Cardiac fibroblast (primary cell): ENCODE results near the gene CRISP3.
"Not testable (repeated sequence)": the region's sequence is repeated elsewhere in the genome, so short reads cannot be mapped to it uniquely, and the experiment has no call there.

Experiments used
- DNase-seq, 2 donors: peaks; one replicate each; pipeline versions ENCODE4 v3.0.0 to v3.0.0-alpha.2; 2010; ENCODE audit warnings: low read depth in 2 of 2
- H3K4me3 ChIP-seq, 2 donors: replicated peaks in 1 of 2; 1 replicate in 1 of 2; 2 replicates in 1 of 2; pipeline ENCODE4 v1.5.1; 2011; ENCODE audit warnings: low read depth in 2 of 2, low read length in 2 of 2, mild to moderate bottlenecking in 2 of 2, moderate library complexity in 1 of 2
- TF ChIP-seq, protein P1 (sequence below): IDR thresholded peaks from one replicate; pipeline ENCODE4 v1.5.1; 2011; ENCODE audit warnings: low read depth, mild to moderate bottlenecking, low read length, inconsistent platforms

Gene CRISP3

DNA sequence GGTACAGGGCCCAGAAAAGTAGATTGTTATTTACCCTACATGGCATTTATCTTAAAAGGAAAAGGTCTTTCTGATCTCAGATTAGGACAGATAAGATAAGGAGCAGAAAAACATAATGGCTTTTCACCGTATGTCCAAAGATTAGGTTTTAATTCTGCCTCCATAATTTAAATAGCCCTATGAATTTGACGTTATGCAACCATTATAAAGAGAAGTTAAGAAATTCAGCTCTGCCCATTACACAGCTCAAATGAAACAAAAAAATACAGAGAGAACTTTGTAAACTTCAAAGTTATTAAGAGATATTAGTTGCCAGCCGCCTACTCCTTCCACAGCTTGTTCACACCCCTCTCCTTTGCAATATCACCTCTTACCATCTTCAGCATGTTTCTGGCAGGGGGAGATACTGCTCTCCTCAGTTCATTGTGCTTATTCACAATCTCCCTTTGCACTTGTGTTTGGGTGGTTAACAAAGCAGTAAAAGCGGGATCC lies 8.1 kb downstream of the CRISP3 start:
- no peak overlapping the region for H3K4me3 ChIP-seq
- no peak for DNase-seq
- TF ChIP-seq, protein P1, sequence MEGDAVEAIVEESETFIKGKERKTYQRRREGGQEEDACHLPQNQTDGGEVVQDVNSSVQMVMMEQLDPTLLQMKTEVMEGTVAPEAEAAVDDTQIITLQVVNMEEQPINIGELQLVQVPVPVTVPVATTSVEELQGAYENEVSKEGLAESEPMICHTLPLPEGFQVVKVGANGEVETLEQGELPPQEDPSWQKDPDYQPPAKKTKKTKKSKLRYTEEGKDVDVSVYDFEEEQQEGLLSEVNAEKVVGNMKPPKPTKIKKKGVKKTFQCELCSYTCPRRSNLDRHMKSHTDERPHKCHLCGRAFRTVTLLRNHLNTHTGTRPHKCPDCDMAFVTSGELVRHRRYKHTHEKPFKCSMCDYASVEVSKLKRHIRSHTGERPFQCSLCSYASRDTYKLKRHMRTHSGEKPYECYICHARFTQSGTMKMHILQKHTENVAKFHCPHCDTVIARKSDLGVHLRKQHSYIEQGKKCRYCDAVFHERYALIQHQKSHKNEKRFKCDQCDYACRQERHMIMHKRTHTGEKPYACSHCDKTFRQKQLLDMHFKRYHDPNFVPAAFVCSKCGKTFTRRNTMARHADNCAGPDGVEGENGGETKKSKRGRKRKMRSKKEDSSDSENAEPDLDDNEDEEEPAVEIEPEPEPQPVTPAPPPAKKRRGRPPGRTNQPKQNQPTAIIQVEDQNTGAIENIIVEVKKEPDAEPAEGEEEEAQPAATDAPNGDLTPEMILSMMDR: no peak

DNA sequence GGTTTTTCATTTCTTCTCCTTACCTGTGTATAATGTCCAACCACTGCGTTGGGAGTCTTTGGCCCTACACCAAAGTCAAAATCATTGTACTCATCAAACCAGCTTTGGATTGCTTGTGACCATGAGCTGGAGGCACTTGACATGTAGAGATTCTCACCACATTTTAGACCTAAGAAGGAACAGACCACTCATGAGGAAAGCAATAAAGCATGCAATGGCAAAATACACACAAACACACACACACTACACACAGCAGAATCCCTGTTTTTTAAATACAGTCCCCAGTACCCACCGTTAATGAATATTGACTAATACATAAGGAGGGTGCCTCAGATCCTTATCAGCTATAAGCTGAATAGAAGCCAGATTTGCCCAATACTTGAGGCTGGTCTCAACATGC lies 10.5 kb downstream of the CRISP3 start:
- H3K4me3 ChIP-seq: no peak overlapping the region
- no peak for DNase-seq
- TF ChIP-seq, protein P1: no peak

DNA sequence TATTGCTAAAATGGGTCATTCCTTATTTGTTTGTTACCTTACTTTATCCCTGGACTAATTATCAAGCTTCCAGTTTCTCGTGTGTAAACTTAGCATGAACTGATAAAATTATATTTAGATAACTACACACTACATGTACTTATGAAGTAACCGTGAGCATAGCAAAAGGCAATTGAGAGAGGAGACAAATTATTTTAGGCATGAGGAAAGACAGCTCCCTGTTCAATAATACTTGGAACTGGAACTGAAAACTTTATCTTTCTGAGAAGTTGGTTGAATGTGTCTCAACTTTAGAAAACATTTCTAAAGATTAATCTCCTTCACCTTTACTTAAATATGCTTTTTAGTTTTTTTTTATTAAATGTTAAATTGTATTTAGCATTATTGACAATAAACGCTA lies 11.4 kb downstream of the CRISP3 start:
- TF ChIP-seq, protein P1: no peak
- no peak overlapping the region for H3K4me3 ChIP-seq
- no peak for DNase-seq

DNA sequence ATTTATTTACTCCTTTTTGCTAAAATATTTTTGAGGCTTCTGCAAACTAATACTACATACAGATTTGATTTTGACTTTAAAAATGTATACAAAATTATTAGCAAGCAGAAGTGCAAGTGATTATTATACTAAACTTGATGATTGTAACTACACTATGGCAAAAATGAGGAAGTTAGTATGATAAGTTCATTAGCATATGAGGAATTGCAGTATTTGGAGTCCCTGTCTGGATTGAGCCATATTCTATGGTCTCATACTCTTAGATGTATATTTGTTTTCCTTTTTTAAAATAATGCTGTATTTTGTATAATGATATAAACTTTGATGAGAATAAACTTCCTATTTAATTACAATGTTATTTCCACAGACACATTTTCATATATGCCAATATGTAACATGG lies 13.9 kb downstream of the CRISP3 start:
- DNase-seq: no peak
- TF ChIP-seq, protein P1: no peak
- H3K4me3 ChIP-seq: no peak overlapping the region

DNA sequence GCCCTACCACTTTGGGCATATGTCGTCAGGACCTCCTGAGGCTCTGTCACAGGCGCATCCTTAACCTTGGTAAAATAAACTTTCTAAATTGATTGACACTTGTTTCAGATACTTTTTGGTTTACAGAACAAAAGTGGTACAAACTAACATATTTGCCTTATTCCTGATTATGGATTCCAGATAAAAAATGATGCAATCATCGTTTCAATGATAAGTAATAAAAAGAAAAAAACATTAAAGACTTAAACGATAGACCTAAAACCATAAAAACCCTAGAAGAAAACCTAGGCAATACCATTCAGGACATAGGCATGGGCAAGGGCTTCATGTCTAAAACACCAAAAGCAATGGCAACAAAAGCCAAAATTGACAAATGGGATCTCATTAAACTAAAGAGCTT lies 20.3 kb downstream of the CRISP3 start:
- not testable (repeated sequence) for DNase-seq, H3K4me3 ChIP-seq

DNA sequence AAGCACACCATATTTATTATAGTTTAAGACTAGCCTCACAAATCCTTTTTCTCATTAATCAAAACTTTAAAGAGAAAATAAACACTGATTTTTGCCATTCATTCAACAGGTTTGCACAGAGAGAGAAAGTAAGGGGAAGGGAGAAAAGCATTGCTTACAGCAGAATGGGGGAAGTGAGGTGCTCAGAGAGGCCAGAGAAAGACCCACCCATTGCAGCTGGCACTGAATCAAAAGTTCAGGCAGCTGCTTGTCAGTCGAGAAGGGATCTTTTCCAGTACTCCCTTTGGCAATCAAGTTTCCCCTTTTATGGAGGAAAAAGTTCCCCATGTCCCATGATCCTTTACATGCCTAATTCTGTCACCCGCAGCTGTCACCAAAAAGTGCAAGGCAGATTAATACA lies 22.9 kb downstream of the CRISP3 start:
- H3K4me3 ChIP-seq: no peak overlapping the region
- TF ChIP-seq, protein P1: no peak
- no peak for DNase-seq

DNA sequence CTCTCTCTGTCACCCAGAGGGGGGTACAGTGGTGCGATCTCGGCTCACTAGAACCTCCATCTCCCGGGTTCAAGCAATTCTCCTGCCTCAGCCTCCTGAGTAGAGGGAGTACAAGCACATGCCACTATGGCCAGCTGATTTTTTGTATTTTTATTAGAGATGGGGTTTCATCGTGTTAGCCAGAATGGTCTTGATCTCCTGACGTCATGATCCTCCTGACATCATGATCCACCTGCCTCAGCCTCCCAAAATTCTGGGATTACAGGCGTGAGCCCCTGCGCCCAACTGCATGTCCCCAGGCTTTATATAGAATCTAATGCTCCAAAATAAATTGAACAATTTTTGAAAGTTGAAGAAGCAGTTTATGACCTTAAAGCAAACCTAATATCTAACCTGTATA lies 23.8 kb downstream of the CRISP3 start:
- DNase-seq: no peak
- H3K4me3 ChIP-seq: no peak overlapping the region
- TF ChIP-seq, protein P1: no peak
